Endothelial cell (in vitro differentiated cells): ENCODE measurements around the gene NELFB. TPM values are rescaled to one million over a fixed set of nuclear protein-coding genes. Genes with fewer than 3 reads are reported as not detected.

Experiments used
- DNase-seq: peaks from one replicate; pipeline ENCODE4 v3.0.0; 2021; ENCODE audit warnings: low spot score
- H3K27ac Mint-ChIP-seq: one replicate; pipeline ENCODE4 v1.8.0; 2021; ENCODE audit warnings: mixed read lengths, inconsistent platforms; ENCODE audit not compliant: unreplicated experiment
- H3K27me3 Mint-ChIP-seq: one replicate; pipeline ENCODE4 v1.8.0; 2021; ENCODE audit warnings: mild to moderate bottlenecking, moderate library complexity, mixed read lengths, inconsistent platforms; ENCODE audit not compliant: unreplicated experiment
- H3K36me3 Mint-ChIP-seq: one replicate; pipeline ENCODE4 v1.8.0; 2021; ENCODE audit warnings: mild to moderate bottlenecking, low read depth, mixed read lengths, inconsistent platforms; ENCODE audit not compliant: unreplicated experiment
- H3K4me1 Mint-ChIP-seq: one replicate; pipeline ENCODE4 v1.8.0; 2021; ENCODE audit warnings: mild to moderate bottlenecking, mixed read lengths, inconsistent platforms; ENCODE audit not compliant: unreplicated experiment
- H3K4me3 Mint-ChIP-seq: one replicate; pipeline ENCODE4 v1.8.0; 2021; ENCODE audit warnings: mild to moderate bottlenecking, mixed read lengths, inconsistent platforms; ENCODE audit not compliant: unreplicated experiment
- H3K9me3 Mint-ChIP-seq: one replicate; pipeline ENCODE4 v1.8.0; 2021; ENCODE audit warnings: mixed read lengths, inconsistent platforms; ENCODE audit not compliant: unreplicated experiment
- CTCF ChIP-seq: fragments of 200-600 bp; sonication (generic); IDR thresholded peaks from one replicate; pipeline ENCODE4 v1.5.0; 2021; ENCODE audit warnings: antibody characterized with exemption; ENCODE audit not compliant: unreplicated experiment
- total RNA-seq: library from RNA; stranded (reverse); fragmentation: NEBNext Ultra II Directional; extraction: Animal tissue kit (Norgen Biotek cat#: 25700); gene quantifications from one replicate; pipeline ENCODE4 v1.2.1, GENCODE V29; 2021; ENCODE audit not compliant: unreplicated experiment

The NELFB gene
- total RNA-seq, 1 donor from 2014 or later: 65.6 TPM

DNA sequence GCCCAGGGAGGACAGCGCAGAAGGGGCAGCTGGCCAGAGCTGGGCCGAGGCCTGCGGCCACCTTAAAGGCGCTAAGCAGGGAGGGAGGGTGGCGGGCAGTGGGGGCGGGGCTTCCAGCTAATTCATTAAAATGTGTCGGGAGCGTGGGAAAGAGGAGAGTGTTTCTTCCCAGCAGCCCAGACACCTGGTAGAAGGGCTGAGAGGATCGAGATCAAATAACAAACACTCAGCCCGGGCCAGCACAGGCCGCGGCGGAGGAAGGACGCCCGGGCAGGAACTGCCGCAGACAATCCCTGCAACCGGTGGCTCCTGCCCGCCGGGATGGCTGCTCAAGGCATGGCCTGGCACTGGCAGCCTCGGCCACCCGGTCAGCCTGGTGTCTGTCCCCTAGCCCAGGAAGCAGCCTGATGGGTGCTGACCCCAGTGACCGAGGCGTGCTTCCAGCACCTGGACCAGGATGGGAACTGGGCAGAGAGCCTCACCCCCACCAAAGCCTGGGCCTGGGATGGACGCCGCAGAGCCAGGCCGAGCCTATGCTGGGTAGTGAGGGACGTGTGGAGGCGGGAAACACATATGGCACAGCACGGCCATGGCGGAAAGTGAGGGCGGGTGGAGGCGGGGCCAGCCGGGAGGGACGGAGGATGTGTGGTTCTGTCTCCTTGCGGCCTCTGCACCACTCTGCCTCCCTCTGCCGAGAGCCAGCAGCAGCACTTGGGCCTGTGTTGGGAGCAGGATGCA, 50.1 kb downstream of the NELFB start:
- Mint-ChIP-seq H3K4me1 (peaks cover 19% of the 10 kb centered on the region), H3K27ac (peak overlapping the region; percentile 86), H3K4me3 (peak overlapping the region; percentile 73), H3K36me3 (no peaks in the 10 kb centered on the region), H3K27me3 (peaks cover 6% of the 10 kb centered on the region), H3K9me3 (no peaks in the 10 kb centered on the region)
- no peak for TF ChIP-seq CTCF
- peak; percentile 78 for DNase-seq

GRCh38 chr9:137305798-137306065, 50.6 kb downstream of the NELFB start:
- H3K9me3 Mint-ChIP-seq: no peaks in the 10 kb centered on the region
- no peak for DNase-seq
- no peaks in the 10 kb centered on the region for H3K36me3 Mint-ChIP-seq

GRCh38 chr9:137306066-137306849, 51.1 kb downstream of the NELFB start:
- Mint-ChIP-seq H3K9me3 (no peaks in the 10 kb centered on the region), H3K4me1 (peaks cover 19% of the 10 kb centered on the region), H3K27me3 (peaks cover 7% of the 10 kb centered on the region), H3K4me3 (no peak overlapping the region), H3K27ac (peak overlapping the region; percentile 70), H3K36me3 (no peaks in the 10 kb centered on the region)
- no peak for TF ChIP-seq CTCF
- peak; percentile 78 for DNase-seq

More at GRCh38 chr9:137305798-137306065, 50.6 kb downstream of the NELFB start:
- no peak for TF ChIP-seq CTCF
- Mint-ChIP-seq H3K4me1 (peaks cover 19% of the 10 kb centered on the region), H3K27ac (peak overlapping the region; percentile 86), H3K27me3 (peaks cover 8% of the 10 kb centered on the region), H3K4me3 (peak overlapping the region; percentile 73)

DNA sequence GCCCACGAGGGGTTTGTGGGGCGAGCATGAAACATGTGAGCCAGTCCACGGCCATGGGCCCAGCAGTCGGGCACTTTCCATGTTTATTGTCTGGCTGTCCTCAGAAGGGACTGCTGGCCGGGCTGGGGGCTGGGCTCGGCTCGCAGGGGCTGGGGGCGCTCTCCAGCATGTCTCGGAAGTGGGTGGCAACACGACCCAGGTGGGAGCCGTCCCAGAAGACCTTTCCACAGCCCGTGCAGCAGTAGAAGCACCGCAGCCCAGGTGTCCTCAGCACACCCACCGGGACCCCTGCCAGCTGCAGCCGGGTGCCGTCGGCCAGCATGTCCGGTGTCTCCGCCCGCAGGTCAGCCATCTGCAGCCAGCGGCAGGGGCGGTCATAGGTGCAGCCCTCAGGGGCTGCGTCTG, 51.7 kb downstream of the NELFB start:
- DNase-seq: no peak
- Mint-ChIP-seq H3K4me1 (peaks cover 19% of the 10 kb centered on the region), H3K27me3 (peaks cover 7% of the 10 kb centered on the region), H3K27ac (peak overlapping the region; percentile 70), H3K4me3 (no peak overlapping the region), H3K9me3 (no peaks in the 10 kb centered on the region), H3K36me3 (no peaks in the 10 kb centered on the region)
- TF ChIP-seq CTCF: no peak
